HG02571 (cell line): Measurements from ENCODE around the gene CCDC87.
"Not testable (repeated sequence)": the region's sequence is repeated elsewhere in the genome, so short reads cannot be mapped to it uniquely, and the experiment has no call there.

ENCODE experiments used
- ATAC-seq: cut with Tn5 transposase; IDR thresholded peaks from one replicate; pipeline ENCODE4 v1.9.1; 2021; ENCODE audit warnings: mild to moderate bottlenecking, moderate library complexity; ENCODE audit not compliant: unreplicated experiment

The CCDC87 gene

DNA sequence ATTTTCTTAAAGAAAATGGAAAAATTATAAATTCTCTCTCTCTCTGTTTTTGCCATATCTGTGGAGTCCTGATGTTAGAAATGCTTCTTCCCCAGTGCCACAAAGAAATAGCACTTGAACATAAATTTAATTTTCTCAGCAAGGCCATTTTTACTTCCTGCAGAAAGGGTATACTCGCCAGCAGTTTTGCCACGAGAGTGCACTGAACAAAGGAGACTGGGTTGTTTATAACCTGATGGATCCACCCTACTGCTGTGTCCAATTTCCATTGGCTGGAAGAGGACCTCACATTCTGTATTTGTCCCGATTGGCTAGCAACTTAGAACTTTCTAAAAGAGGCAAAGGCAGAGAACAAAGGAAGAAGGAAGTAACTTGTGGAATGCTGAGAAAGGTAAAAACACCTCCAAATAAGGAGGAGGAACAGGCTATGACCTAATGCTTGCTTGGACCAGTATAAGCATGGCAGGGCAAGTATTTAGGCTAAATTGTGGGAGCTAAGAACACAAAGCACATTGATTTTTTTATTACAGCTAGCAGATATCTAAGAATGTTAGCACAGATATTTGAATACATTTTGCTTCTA lies 10.2 kb downstream of the CCDC87 start:
- not testable (repeated sequence) for ATAC-seq

- no peak for ATAC-seq
Measured at GRCh38 chr11:66581261-66581660, 11.6 kb downstream of the CCDC87 start.

DNA sequence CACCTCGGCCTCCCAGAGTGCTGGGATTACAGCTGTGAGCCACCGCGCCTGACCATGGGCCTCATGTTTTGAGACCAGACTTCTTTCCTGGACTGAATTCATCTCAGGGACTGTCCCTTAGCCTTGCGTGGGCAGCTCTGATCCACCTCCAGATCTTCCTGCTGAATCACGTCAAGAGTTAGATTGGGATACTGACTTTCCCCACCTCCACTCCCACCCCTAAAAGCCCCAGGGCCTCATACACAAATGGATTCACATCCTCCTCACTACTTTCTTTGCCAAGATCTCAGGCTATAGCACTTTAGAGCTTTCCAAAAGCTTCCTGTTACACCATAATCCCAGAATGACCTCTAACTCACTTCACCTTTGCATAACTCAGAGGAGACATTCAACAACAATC lies 12.1 kb downstream of the CCDC87 start:
- no peak for ATAC-seq

DNA sequence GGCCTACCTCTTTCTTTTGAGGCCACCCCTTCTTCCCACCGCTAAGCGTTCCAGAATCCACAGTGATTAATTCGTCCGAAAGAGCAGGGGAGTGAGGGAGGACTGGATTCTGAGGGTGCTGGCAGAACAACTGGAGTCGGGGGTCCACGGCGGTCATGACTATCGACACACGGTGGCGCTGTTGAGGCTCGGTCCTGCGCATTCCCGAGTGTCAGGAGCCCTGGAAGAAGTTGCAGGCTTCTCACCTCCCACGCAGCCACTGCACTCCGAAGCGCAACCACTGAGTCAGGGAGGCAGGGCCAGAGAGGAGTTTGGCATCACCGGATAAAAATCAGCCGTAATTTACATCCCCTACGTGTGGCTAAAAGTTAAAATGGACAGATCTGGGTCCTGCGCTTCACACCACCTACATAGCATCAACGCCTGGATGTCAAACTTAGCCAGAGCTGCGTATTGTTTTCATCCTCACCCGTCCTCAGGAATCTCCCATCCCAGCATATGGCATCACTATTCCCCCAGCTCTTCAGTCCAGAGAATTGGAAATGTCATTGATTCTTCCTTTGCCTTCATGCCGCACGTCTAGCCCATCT lies 13.8 kb downstream of the CCDC87 start:
- no peak for ATAC-seq

GRCh38 chr11:66570850-66571180 lies 22.0 kb downstream of the CCDC87 start:
- no peak for ATAC-seq

- no peak for ATAC-seq
Measured at GRCh38 chr11:66570079-66570849, 22.6 kb downstream of the CCDC87 start.

GRCh38 chr11:66569076-66569475 lies 23.8 kb downstream of the CCDC87 start:
- ATAC-seq: no peak

GRCh38 chr11:66568124-66568916 lies 24.5 kb downstream of the CCDC87 start, which contains the start of gene CTSF:
TSS of gene CTSF (minus strand) at chr11:66568606. CDS start at chr11:66568486, 120 bp downstream.
- no peak for ATAC-seq

- no peak for ATAC-seq
Measured at GRCh38 chr11:66567787-66568123, 25.1 kb downstream of the CCDC87 start.

DNA sequence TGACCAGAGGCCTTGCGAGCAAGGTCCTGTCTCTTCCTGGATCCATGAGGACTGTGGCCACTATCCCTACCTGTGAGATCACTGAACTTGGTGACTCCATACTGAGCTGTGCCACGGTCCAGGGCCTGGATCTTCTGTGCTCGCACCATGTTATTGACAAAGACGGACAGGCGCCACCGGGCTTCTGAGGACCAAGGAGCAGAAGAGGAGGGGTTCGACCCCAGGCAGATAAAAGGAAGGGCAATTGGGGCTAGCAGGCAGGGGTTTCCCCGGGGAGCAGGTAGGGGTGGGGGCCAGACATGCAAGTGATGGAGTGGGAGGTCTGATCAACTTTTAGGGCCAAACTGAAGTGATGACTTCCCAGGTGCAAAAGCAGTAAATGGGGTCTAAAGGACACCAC lies 26.6 kb downstream of the CCDC87 start:
- no peak for ATAC-seq

- no peak for ATAC-seq
Measured at GRCh38 chr11:66564984-66565383, 27.9 kb downstream of the CCDC87 start.

GRCh38 chr11:66564538-66564937 lies 28.3 kb downstream of the CCDC87 start:
- ATAC-seq: no peak

- ATAC-seq: no peak
Measured at GRCh38 chr11:66563832-66564231, 29.0 kb downstream of the CCDC87 start.

- ATAC-seq: no peak
Measured at GRCh38 chr11:66562907-66563583, 29.8 kb downstream of the CCDC87 start.

GRCh38 chr11:66562275-66562674 lies 30.6 kb downstream of the CCDC87 start:
- ATAC-seq: no peak

DNA sequence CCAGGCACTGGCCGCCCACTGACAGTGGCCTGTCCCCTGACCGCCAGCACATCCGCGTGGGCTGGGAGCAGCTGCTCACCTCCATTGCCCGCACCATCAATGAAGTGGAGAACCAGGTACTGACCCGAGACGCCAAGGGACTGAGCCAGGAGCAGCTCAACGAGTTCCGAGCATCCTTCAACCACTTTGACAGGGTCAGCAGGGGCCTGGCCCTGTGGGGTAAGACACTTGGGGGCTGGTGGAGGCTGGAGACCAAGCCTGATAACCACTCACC lies 31.0 kb downstream of the CCDC87 start:
- no peak for ATAC-seq

- ATAC-seq: no peak
Measured at GRCh38 chr11:66561178-66561974, 31.5 kb downstream of the CCDC87 start.

GRCh38 chr11:66559866-66560676 lies 32.8 kb downstream of the CCDC87 start:
- ATAC-seq: no peak

DNA sequence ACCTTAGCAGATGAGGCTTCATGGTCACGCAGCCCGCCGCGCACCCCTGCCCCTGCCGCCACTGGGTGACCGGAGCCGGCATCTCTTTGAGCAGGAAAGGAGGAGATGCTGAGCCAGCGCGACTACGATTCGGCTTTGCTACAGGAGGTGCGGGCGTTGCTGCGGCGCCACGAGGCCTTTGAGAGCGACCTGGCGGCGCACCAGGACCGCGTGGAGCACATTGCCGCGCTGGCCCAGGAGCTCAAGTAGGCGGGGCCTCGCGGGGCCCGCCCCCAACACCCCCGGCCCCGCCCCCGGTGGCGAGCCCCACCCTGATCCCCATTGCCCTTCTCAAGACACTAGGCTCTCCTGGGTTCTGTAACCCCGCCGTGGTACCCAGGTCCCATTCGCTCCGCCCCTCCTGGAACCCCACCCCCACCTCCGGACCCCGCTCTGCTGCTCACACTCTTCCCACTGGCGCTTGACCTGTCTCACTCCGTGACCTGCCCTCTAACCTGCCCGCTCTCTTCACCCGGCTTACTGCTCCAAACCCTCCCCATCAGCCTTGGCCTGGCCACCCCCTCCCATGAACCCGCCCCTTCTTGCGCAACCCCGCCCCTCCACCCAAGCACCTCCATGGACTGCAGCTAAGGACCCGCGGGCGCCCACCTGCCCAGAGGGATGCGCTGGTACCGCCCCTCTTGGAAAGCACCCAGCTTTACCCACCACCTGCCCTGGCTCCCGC lies 33.6 kb downstream of the CCDC87 start:
- no peak for ATAC-seq
